Left ventricle myocardium inferior (tissue), 1 donor: ENCODE measurements around the gene GLRX3. TPM values are rescaled to one million over a fixed set of nuclear protein-coding genes. Genes with fewer than 3 reads are reported as not detected.
A peak's percentile ranks its signal among the peaks of the same experiment; 100 is the strongest.

ENCODE experiments used
- DNase-seq: peaks from one replicate; pipeline ENCODE4 v3.0.0-alpha.2; 2020
- H3K27ac ChIP-seq: fragments of 200-600 bp; replicated peaks from 2 replicates; pipeline ENCODE4 v1.8.0; 2021
- H3K27me3 ChIP-seq: fragments of 200-600 bp; 2 replicates; pipeline ENCODE4 v1.8.0; 2021; ENCODE audit warnings: low read depth
- H3K36me3 ChIP-seq: fragments of 200-600 bp; 2 replicates; pipeline ENCODE4 v1.8.0; 2021
- H3K4me1 ChIP-seq: fragments of 200-600 bp; 2 replicates; pipeline ENCODE4 v1.8.0; 2021
- H3K4me3 ChIP-seq: fragments of 200-600 bp; 2 replicates; pipeline ENCODE4 v1.8.0; 2021; ENCODE audit warnings: mild to moderate bottlenecking, moderate library complexity
- H3K9me3 ChIP-seq: fragments of 200-600 bp; replicated peaks from 2 replicates; pipeline ENCODE4 v1.8.0; 2021
- CTCF ChIP-seq: fragments of 200-600 bp; IDR thresholded peaks from 2 replicates; pipeline ENCODE4 v1.8.0; 2021; ENCODE audit warnings: antibody characterized with exemption, mild to moderate bottlenecking, borderline replicate concordance
- intact Hi-C: fragments of 100-400 bp; cut with micrococcal nuclease; formaldehyde crosslinking; loops from one replicate; pipeline ENCODE4 v1.11.0; 2022
- total RNA-seq: library from RNA; stranded (reverse); fragmentation: NEBNext Ultra II Directional; extraction: Animal tissue kit (Norgen Biotek cat#: 25700); gene quantifications from one replicate; pipeline ENCODE4 v1.2.1, GENCODE V29; 2021
- donor health status: DM: no; HTN: yes; CAD: no; lungs with severe emphysema.

The GLRX3 gene
- total RNA-seq, 1 donor from 2014 or later = 69.2 TPM

GRCh38 chr10:130137090-130137448 is 878 bp downstream of the GLRX3 start:
- no peaks in the 10 kb centered on the region for H3K27me3 ChIP-seq
- no peak for TF ChIP-seq CTCF
- DNase-seq = no peak
- intact Hi-C loops = no loop called here
- H3K4me3 ChIP-seq = peak overlapping the region; percentile 100
- H3K36me3 ChIP-seq = no peaks in the 10 kb centered on the region
- no peaks in the 10 kb centered on the region for H3K9me3 ChIP-seq
- peak overlapping the region; percentile 96 for H3K27ac ChIP-seq
- H3K4me1 ChIP-seq = peaks cover 61% of the 10 kb centered on the region

- no peak for TF ChIP-seq CTCF
- peak overlapping the region; percentile 100 for H3K4me3 ChIP-seq
- intact Hi-C loops = no loop called here
- no peaks in the 10 kb centered on the region for H3K27me3 ChIP-seq
- no peak for DNase-seq
- no peaks in the 10 kb centered on the region for H3K9me3 ChIP-seq
- H3K36me3 ChIP-seq = no peaks in the 10 kb centered on the region
- peaks cover 69% of the 10 kb centered on the region for H3K4me1 ChIP-seq
- H3K27ac ChIP-seq = peak overlapping the region; percentile 96
These were observed 1.7 kb downstream of the GLRX3 start for GRCh38 chr10:130137659-130138478.

GRCh38 chr10:130138479-130138866 is 2.3 kb downstream of the GLRX3 start:
- Histone ChIP-seq H3K27ac (no peak overlapping the region), H3K27me3 (no peaks in the 10 kb centered on the region), H3K4me3 (no peak overlapping the region), H3K36me3 (no peaks in the 10 kb centered on the region), H3K4me1 (peaks cover 75% of the 10 kb centered on the region), H3K9me3 (no peaks in the 10 kb centered on the region)
- DNase-seq = no peak
- TF ChIP-seq CTCF = no peak
- intact Hi-C loops = no loop called here

- no peak overlapping the region for H3K27ac ChIP-seq
- no peaks in the 10 kb centered on the region for H3K9me3 ChIP-seq
- H3K4me1 ChIP-seq = peaks cover 76% of the 10 kb centered on the region
- intact Hi-C loops = no loop called here
- peaks cover 5% of the 10 kb centered on the region for H3K36me3 ChIP-seq
- no peak for DNase-seq
- TF ChIP-seq CTCF = no peak
- no peak overlapping the region for H3K4me3 ChIP-seq
- H3K27me3 ChIP-seq = no peaks in the 10 kb centered on the region
These were observed 4.2 kb downstream of the GLRX3 start for GRCh38 chr10:130140425-130140824.

- intact Hi-C loops = no loop called here
- Histone ChIP-seq H3K36me3 (peaks cover 9% of the 10 kb centered on the region), H3K4me3 (no peak overlapping the region), H3K27ac (no peak overlapping the region), H3K27me3 (no peaks in the 10 kb centered on the region), H3K9me3 (no peaks in the 10 kb centered on the region), H3K4me1 (peaks cover 70% of the 10 kb centered on the region)
- DNase-seq = no peak
- no peak for TF ChIP-seq CTCF
These were observed 4.8 kb downstream of the GLRX3 start for GRCh38 chr10:130141038-130141437.
